GM19025 (cell line): Measurements from ENCODE around the gene PERCC1.
"Not testable (repeated sequence)": the region's sequence is repeated elsewhere in the genome, so short reads cannot be mapped to it uniquely, and the experiment has no call there.

Experiments used
- ATAC-seq: cut with Tn5 transposase; IDR thresholded peaks from one replicate; pipeline ENCODE4 v1.9.1; 2021; ENCODE audit warnings: mild to moderate bottlenecking, low read depth, moderate library complexity; ENCODE audit not compliant: unreplicated experiment

PERCC1 gene

GRCh38 chr16:1465567-1465915, 34.7 kb downstream of the PERCC1 start:
- ATAC-seq: no peak

- no peak for ATAC-seq
Observed at GRCh38 chr16:1466054-1466453, 35.2 kb downstream of the PERCC1 start.

DNA sequence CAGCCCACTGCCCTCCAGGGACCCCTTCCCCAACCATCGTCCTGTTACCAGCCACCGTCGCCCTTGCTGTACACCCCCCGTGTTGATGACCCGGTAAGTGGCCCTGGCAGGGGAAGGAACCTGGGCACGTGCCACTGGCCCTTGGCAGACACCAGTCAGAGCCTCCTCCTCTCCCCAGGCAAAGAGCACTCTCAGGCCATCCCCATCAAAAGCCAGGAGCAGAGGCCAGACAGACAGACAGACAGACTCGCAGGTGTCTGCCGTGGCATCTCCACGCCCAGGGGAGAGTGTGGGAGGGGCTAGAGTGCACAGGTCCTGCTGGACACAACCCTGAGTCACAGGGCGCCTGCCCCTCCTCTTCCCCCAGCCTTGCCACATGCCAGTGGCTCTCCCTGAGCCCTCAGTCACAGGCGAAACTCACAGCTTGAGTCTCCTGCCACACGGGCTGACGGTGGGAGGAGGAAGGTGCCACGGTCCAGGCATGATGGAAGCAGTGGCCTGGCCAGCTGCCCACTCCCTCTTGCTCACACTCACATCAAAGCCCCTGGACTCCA, 36.2 kb downstream of the PERCC1 start:
- no peak for ATAC-seq

GRCh38 chr16:1468426-1468810, 37.5 kb downstream of the PERCC1 start:
- no peak for ATAC-seq

DNA sequence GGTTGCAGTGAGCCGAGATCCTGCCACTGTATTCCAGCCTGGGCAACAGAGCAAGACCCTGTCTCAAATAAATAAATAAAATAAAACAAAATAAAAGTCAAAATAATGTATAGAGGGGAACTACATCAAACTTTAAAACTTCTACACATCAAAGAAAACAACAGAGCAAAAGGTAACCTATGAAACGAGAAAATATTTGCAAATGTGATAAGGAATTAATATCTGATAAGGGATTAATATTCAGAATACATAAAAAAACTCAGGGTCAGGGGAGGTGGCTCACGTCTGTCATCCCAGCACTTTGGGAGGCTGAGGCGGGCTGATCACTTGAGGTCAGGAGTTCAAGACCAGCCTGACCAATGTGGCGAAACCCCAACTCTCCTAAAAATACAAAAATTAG, 38.3 kb downstream of the PERCC1 start:
- not testable (repeated sequence) for ATAC-seq

DNA sequence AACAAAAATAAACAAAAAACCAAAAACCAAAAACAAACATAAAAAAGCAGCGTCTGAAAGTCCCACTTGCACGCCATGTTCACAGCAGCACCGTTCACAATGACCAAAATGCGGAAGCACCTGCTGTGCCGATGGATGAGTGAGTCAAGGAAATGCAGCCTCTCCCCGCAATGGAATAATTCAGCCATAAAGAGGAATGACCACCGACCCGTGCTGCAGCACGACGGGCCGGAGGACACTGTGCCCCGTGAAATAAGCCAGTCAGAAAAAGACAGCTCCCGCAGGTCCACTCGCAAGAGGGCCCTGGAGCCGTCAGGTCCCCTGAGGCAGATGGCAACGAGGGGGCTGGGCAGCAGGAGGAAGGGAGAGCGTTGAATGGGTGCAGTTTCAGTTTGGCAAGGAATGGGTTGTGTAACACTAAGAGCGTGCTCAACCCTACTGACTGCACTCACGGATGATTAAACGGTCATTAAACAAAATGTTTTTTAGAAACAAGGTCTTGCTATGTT, 38.9 kb downstream of the PERCC1 start:
- no peak for ATAC-seq

DNA sequence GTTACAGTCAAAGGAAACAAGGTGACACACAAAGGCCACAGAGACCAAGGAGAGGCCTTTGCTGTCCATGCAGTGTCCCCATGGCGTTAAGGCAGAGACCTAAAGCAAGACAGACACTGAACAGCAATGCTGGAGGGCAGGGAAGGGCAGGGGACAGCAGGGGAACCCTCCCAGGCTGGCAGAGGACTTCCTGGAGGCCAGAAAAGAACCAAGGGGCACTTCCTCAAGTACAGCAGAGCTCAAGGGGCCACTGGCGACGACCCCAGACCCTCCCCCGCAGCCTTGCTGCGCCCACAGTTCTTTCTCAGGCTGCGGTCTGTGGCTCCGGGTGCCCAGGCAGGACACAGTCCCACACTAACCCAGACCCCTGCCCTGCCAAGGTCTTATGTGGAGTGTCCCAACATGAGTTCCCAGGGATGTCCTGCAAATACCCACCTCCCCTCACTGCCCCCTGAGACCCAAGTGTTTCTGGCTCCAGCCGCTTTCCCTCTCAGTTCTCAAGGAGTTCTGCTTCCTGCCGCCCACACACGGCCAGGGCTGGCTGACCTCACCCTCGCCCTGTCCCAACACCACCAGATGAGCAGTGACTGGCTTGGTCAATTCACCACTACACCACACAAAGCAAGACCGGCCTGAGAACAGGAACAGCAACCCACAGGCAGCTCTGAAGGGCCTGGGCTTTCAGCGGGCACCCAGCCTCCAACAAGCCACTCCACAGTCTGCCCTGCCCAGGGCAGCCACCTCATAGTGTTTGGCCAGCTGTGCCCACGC, 39.8 kb downstream of the PERCC1 start:
- no peak for ATAC-seq

DNA sequence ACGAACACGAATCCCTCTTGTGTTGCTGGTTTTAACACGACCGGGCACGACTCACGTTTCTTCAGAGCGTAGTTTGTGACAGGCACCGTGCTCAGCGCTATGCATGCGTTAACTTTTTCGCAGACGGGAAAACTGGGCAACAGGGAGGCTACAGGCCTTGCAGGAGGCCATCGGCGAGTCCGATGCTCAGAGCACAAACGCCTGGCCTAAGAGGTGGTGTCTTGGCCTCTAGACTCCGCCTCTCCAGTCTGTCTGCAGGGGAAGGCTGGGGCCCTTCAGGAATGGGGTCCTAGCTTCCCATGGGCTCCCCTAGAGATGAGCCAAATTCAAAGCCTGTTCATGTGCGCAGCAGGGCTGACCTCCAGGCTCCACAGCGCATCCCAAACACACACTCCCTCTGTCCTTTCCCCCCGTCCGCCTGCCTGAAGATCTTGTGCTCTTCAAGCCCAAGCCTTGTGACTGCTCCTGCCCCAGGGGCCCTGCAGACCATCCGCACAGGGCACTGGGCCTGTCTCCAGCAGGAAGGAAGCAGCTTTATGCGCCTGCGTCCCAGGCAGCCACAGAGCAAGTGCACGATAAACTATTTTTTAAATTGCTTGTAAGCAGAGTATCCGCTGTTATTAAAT, 40.8 kb downstream of the PERCC1 start:
- ATAC-seq: no peak

DNA sequence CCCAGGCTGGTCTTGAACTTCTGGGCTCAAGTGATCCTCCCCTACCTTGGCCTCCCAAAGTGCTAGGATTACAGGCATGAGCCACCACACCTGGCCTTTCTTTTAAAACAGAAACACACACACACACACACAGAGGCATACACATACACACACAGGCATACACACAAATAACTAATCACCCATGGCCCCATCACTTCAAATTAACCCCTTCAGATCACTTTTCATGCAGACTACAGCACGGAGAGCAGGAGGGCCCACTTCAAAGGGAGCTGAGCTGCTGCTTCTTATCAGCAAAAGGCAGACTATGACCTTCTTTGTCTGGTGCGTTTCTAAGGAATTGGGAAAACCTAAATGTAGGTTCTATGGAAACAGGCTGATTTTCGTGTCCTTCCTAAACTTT, 42.1 kb downstream of the PERCC1 start:
- no peak for ATAC-seq

DNA sequence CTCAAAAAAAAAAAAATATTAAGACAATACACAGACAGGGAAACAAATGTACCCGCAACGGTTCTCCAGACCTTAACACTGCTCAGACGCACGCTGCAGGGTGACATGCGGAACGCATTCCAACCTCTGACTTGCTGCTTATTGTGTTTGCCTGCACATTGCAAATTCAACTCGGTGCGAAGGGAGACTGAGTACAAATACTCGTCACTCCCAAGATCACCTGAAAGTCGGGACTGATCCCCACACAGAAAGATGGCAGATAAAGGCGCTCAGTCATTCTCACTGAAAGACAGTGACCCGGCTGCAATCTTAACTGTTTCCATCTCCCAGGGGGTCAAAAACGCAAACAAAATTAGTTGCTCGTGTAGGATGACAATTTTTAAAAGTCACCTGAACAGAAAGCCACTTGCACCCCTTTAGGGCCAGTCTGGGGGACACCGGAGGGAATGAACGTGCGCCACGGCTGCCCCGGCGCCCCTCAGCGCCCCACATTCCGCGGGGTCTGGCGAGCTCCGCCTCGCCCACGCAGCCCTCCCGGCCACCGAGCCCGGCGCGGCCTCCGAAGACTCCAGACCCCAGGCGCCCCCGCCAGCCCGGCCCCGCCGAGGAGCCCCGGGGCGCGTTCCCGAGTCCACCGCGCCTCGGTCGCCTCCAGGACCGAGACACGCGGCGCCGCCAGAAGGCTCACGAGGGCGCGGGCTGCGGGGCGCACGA, 43.4 kb downstream of the PERCC1 start:
- peak; percentile 22 for ATAC-seq

DNA sequence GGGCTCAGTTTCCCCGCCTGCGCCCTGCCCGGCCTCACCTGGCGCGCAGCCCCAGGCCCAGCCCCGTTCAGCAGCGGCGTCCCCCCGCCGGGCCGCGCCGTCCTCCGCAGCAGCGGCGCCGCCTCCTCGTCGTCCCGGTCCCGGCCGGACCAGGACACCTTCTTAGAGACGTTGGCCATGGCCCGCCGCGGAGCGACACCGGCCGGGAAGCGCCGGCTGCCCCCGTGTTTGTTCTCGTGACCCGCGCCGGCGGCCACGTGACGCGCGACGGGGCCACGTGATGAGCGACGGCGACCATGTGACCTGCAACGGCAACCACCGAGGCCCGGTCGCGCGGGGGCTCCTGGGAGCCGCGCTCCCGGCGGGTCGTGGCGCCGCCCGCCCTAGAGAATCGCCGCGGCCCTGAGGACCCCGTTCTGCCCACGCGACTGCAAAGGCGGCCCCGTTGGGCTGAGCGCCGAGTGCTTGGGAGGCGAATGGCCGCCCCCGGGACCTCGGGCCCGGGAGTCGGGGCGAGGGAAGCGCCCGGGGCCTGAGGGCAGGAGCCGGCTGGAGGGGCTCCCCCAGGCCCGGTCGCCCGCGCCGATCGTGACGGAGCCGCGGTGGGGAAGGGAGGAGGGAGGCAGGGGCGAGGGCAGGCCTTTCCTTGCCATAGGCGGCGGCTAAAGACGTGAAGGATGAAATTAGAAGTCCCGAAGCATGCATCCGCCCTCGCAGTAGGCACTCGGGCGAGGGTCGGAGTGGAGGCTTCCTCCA, 44.1 kb downstream of the PERCC1 start, which contains the start of gene CLCN7:
Gene CLCN7 (minus strand): TSS at position 233 of the 756 bp plus-strand sequence. CDS start 54 bp downstream, at position 179.
- ATAC-seq: peak; percentile 71

- no peak for ATAC-seq
Observed at GRCh38 chr16:1475552-1476114, 44.8 kb downstream of the PERCC1 start.

DNA sequence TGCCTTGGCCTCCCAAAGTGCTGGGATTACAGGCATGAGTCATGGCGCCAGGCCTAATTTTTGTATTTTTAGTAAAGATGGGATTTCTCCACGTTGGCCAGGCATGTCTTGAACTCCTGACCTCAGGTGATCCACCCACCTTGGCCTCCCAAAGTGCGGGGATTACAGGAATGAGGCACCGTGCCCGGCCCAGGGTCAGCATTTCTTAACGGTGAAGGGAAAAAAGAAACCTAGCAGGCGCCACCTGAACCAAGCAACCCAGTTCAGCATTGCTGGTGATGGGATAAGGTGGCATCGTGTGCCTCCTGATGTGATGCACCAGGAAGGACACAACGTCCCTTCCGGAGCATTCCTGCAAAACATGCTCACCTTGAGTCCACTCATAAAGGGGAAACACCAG, 46.2 kb downstream of the PERCC1 start:
- no peak for ATAC-seq

DNA sequence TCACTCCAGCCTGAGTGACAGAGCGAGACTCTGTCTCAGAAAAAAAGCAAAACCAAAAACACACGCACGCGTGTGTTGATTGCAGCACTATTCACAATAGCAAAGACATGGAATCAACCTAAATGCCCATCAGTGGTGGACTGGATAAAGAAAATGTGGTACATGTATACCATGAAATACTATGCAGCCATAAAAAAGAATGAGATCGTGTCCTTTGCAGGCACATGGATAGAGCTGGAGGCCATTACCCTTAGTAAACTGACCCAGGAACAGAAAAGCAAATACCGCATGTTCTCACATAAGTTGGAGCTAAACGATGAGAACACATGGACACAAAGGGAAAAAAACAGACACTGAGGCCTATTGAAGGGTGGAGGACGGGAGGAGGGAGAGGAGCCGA, 48.1 kb downstream of the PERCC1 start:
- ATAC-seq: not testable (repeated sequence)

- ATAC-seq: no peak
Observed at GRCh38 chr16:1481906-1482835, 51.3 kb downstream of the PERCC1 start.
